Mesenchymal stem cell (in vitro differentiated cells and primary cell): ENCODE data around the gene TMEM134.

Source experiments
- DNase-seq: peaks from one replicate; pipeline ENCODE4 v3.0.0-alpha.2; 2013
- H2AFZ ChIP-seq: one replicate; pipeline ENCODE4 v1.6.1; 2013; ENCODE audit warnings: low read depth, mild to moderate bottlenecking, control low read depth, inconsistent platforms, low read length, moderate library complexity
- H2AK5ac ChIP-seq: 2 replicates; pipeline ENCODE4 v1.6.1; 2013; ENCODE audit warnings: low read length, moderate library complexity, mild to moderate bottlenecking, inconsistent platforms; ENCODE audit not compliant: severe bottlenecking
- H2BK120ac ChIP-seq: one replicate; pipeline ENCODE4 v1.6.1; 2013; ENCODE audit warnings: low read depth, mild to moderate bottlenecking, inconsistent platforms, low read length, moderate library complexity
- H2BK12ac ChIP-seq, 2 experiments: one replicate each; pipeline ENCODE4 v1.6.1; 2013; ENCODE audit warnings: inconsistent platforms in 2 of 2, low read length in 2 of 2, mild to moderate bottlenecking in 2 of 2, moderate library complexity in 2 of 2, control low read depth in 1 of 2
- H2BK15ac ChIP-seq: one replicate; pipeline ENCODE4 v1.6.1; 2013; ENCODE audit warnings: mild to moderate bottlenecking, low read depth, inconsistent platforms; ENCODE audit not compliant: poor library complexity, severe bottlenecking
- H2BK5ac ChIP-seq: 2 replicates; pipeline ENCODE4 v1.6.1; 2013; ENCODE audit warnings: low read depth, mild to moderate bottlenecking, low read length, control low read depth, inconsistent platforms; ENCODE audit not compliant: poor library complexity, severe bottlenecking
- H3K14ac ChIP-seq, 2 experiments: one replicate each; pipeline ENCODE4 v1.6.1; 2013; ENCODE audit warnings: inconsistent platforms in 2 of 2, low read length in 2 of 2, control low read depth in 1 of 2, mild to moderate bottlenecking in 1 of 2, moderate library complexity in 1 of 2
- H3K18ac ChIP-seq, 2 experiments: one replicate each; pipeline ENCODE4 v1.6.1; 2013; ENCODE audit warnings: inconsistent platforms in 2 of 2, low read length in 2 of 2, control low read depth in 1 of 2, low read depth in 1 of 2, mild to moderate bottlenecking in 1 of 2
- H3K23ac ChIP-seq, 2 experiments: one replicate each; pipeline ENCODE4 v1.6.1; 2013; ENCODE audit warnings: inconsistent platforms in 2 of 2, low read length in 2 of 2, mild to moderate bottlenecking in 2 of 2, moderate library complexity in 2 of 2, control low read depth in 1 of 2
- H3K27ac ChIP-seq: 2 replicates; pipeline ENCODE4 v1.5.1; 2013; ENCODE audit warnings: mild to moderate bottlenecking, moderate library complexity, low read length, control low read depth, inconsistent platforms; ENCODE audit not compliant: poor library complexity, severe bottlenecking
- H3K27me3 ChIP-seq, 2 experiments: 2 replicates each; pipeline versions ENCODE4 v1.6.1 to v1.7.0; 2013; ENCODE audit warnings: low read length in 2 of 2, mild to moderate bottlenecking in 2 of 2, moderate library complexity in 2 of 2, control low read depth in 1 of 2, inconsistent platforms in 1 of 2; ENCODE audit not compliant: control insufficient read depth in 1 of 2, insufficient read depth in 1 of 2
- H3K36me3 ChIP-seq, 2 experiments: 2 replicates each; pipeline versions ENCODE4 v1.6.1 to v1.7.0; 2013; ENCODE audit warnings: low read length in 2 of 2, control low read depth in 1 of 2, inconsistent platforms in 1 of 2, low read depth in 1 of 2, mild to moderate bottlenecking in 1 of 2; ENCODE audit not compliant: insufficient read depth in 2 of 2, control insufficient read depth in 1 of 2
- H3K4ac ChIP-seq, 2 experiments: one replicate each; pipeline ENCODE4 v1.6.1; 2013; ENCODE audit warnings: inconsistent platforms in 2 of 2, low read length in 2 of 2, mild to moderate bottlenecking in 2 of 2, moderate library complexity in 2 of 2, control low read depth in 1 of 2, low read depth in 1 of 2
- H3K4me1 ChIP-seq: 2 replicates; pipeline ENCODE4 v1.6.1; 2013; ENCODE audit warnings: low read depth, low read length, control low read depth; ENCODE audit not compliant: control insufficient read depth, insufficient read depth
- H3K4me2 ChIP-seq: 2 replicates; pipeline ENCODE4 v1.6.1; 2013; ENCODE audit warnings: low read length, mild to moderate bottlenecking, inconsistent platforms; ENCODE audit not compliant: poor library complexity, severe bottlenecking
- H3K4me3 ChIP-seq, 2 experiments: 2 replicates each; pipeline versions ENCODE4 v1.5.1 to v1.7.0; 2013; ENCODE audit warnings: low read length in 2 of 2, mild to moderate bottlenecking in 2 of 2, control low read depth in 1 of 2, low read depth in 1 of 2; ENCODE audit not compliant: insufficient read depth in 1 of 2
- H3K79me1 ChIP-seq: replicated peaks from 2 replicates; pipeline ENCODE4 v1.6.1; 2013; ENCODE audit warnings: mild to moderate bottlenecking, control low read depth, low read length, inconsistent platforms; ENCODE audit not compliant: poor library complexity, severe bottlenecking
- H3K9ac ChIP-seq: 2 replicates; pipeline ENCODE4 v1.7.0; 2013; ENCODE audit warnings: mild to moderate bottlenecking, low read length, moderate library complexity
- H3K9me3 ChIP-seq: 2 replicates; pipeline ENCODE4 v1.7.0; 2013; ENCODE audit warnings: mild to moderate bottlenecking, low read length; ENCODE audit not compliant: control insufficient read depth
- H4K8ac ChIP-seq: one replicate; pipeline ENCODE4 v1.6.1; 2013; ENCODE audit warnings: inconsistent platforms, mild to moderate bottlenecking, low read length, moderate library complexity
- H4K91ac ChIP-seq: one replicate; pipeline ENCODE4 v1.6.1; 2013; ENCODE audit warnings: mild to moderate bottlenecking, low read length, inconsistent platforms
- WGBS: methylation state at CpG from one replicate; pipeline ENCODE4 v1.1.7; 2013; ENCODE audit warnings: mixed read lengths; 5-methylcytosine and 5-hydroxymethylcytosine counted together

The TMEM134 gene

GRCh38 chr11:67470337-67471002, 1.4 kb upstream of the TMEM134 start:
- Histone ChIP-seq H2BK12ac (no peak overlapping the region), H2AFZ (no peak overlapping the region), H3K36me3 (peaks cover 9 to 13% of the 10 kb centered on the region in 2 experiments), H4K91ac (no peak overlapping the region), H3K79me1 (peaks cover 14% of the 10 kb centered on the region), H3K14ac (no peak overlapping the region), H2BK15ac (no peak overlapping the region), H2AK5ac (no peak overlapping the region), H3K9ac (no peak overlapping the region), H2BK120ac (no peak overlapping the region), H3K27me3 (no peaks in the 10 kb centered on the region), H3K4me2 (no peak overlapping the region), H3K4me1 (peaks cover 18% of the 10 kb centered on the region), H2BK5ac (no peak overlapping the region), H3K4me3 (no peak overlapping the region), H3K23ac (no peak overlapping the region), H3K4ac (no peak overlapping the region), H3K18ac (no peak overlapping the region), H3K27ac (no peak overlapping the region), H4K8ac (peak overlapping the region; percentile 16), H3K9me3 (no peaks in the 10 kb centered on the region)
- no peak for DNase-seq
- WGBS = 76% methylated on average over 6 of the region's 8 CpGs

GRCh38 chr11:67469508-67469811, 409 bp upstream of the TMEM134 start:
- Histone ChIP-seq H2BK12ac (no peak overlapping the region), H3K27ac (peak overlapping the region; percentile 61), H3K23ac (no peak overlapping the region), H3K4me3 (peak overlapping the region; percentile 55 to 88), H3K14ac (no peak overlapping the region), H3K36me3 (peaks cover 13% of the 10 kb centered on the region in 2 experiments), H3K4me2 (peak overlapping the region; percentile 79), H4K8ac (peak overlapping the region; percentile 98), H3K79me1 (peaks cover 17% of the 10 kb centered on the region), H2AFZ (peak overlapping the region; percentile 66), H2AK5ac (peak overlapping the region; percentile 5), H2BK15ac (peak overlapping the region; percentile 26), H3K4ac (peak overlapping the region in 1 of 2 experiments; percentile 60), H3K4me1 (peaks cover 24% of the 10 kb centered on the region), H2BK120ac (no peak overlapping the region), H4K91ac (peak overlapping the region; percentile 89), H2BK5ac (no peak overlapping the region), H3K9ac (peak overlapping the region; percentile 94), H3K9me3 (no peaks in the 10 kb centered on the region), H3K18ac (peak overlapping the region; percentile 69 to 89), H3K27me3 (no peaks in the 10 kb centered on the region)
- DNase-seq = no peak
- 45% methylated on average over 9 of the region's 9 CpGs for WGBS

DNA sequence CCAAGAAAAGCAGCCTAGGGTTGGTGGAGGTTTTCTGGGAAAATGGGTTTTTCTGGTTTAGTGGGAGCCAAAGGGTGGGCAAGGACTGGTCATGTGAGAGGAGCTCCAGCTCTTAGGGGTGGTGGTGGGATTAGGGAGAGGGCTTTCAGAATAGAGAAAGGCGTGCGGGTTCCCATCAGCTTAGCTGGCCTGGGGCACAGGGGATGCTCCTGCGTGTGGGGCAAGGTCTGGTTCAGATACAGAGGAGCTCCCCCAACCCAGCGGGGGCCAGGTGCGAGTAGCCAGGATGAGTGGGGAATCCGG, 644 bp downstream of the TMEM134 start:
- no peaks in the 10 kb centered on the region for H3K27me3 ChIP-seq
- no peak overlapping the region for H3K14ac ChIP-seq
- H2AK5ac ChIP-seq = peak overlapping the region; percentile 18
- H3K18ac ChIP-seq = peak overlapping the region in 1 of 2 experiments; percentile 81
- H3K4me3 ChIP-seq = peak overlapping the region; percentile 84 to 88
- H3K23ac ChIP-seq = peak overlapping the region in 1 of 2 experiments; percentile 26
- H3K4me2 ChIP-seq = peak overlapping the region; percentile 86
- no peak for DNase-seq
- no peak overlapping the region for H2BK15ac ChIP-seq
- no peak overlapping the region for H2BK120ac ChIP-seq
- peaks cover 13 to 17% of the 10 kb centered on the region in 2 experiments for H3K36me3 ChIP-seq
- peak overlapping the region; percentile 77 for H2BK5ac ChIP-seq
- no peak overlapping the region for H2AFZ ChIP-seq
- peak overlapping the region; percentile 87 for H3K9ac ChIP-seq
- peak overlapping the region; percentile 31 for H3K27ac ChIP-seq
- peak overlapping the region in 1 of 2 experiments; percentile 29 for H2BK12ac ChIP-seq
- H3K4me1 ChIP-seq = peaks cover 32% of the 10 kb centered on the region
- H4K8ac ChIP-seq = no peak overlapping the region
- H4K91ac ChIP-seq = peak overlapping the region; percentile 43
- H3K79me1 ChIP-seq = peaks cover 17% of the 10 kb centered on the region
- no peaks in the 10 kb centered on the region for H3K9me3 ChIP-seq
- 33% methylated on average over 6 of the region's 6 CpGs for WGBS
- H3K4ac ChIP-seq = peak overlapping the region in 1 of 2 experiments; percentile 90

GRCh38 chr11:67468056-67468455, 995 bp downstream of the TMEM134 start:
- no peak overlapping the region for H3K27ac ChIP-seq
- no peaks in the 10 kb centered on the region for H3K9me3 ChIP-seq
- H4K91ac ChIP-seq = no peak overlapping the region
- peak overlapping the region; percentile 87 for H3K9ac ChIP-seq
- no peak overlapping the region for H2BK5ac ChIP-seq
- H2BK15ac ChIP-seq = peak overlapping the region; percentile 73
- H2AK5ac ChIP-seq = peak overlapping the region; percentile 27
- H3K14ac ChIP-seq = no peak overlapping the region
- peaks cover 17% of the 10 kb centered on the region for H3K79me1 ChIP-seq
- peak overlapping the region in 1 of 2 experiments; percentile 6 for H2BK12ac ChIP-seq
- no peak overlapping the region for H3K4ac ChIP-seq
- H3K23ac ChIP-seq = no peak overlapping the region
- no peak overlapping the region for H2AFZ ChIP-seq
- H3K18ac ChIP-seq = no peak overlapping the region
- no peak overlapping the region for H4K8ac ChIP-seq
- no peak overlapping the region for H2BK120ac ChIP-seq
- peak overlapping the region; percentile 86 for H3K4me2 ChIP-seq
- H3K4me1 ChIP-seq = peaks cover 32% of the 10 kb centered on the region
- 78% methylated on average over 5 of the region's 5 CpGs for WGBS
- H3K27me3 ChIP-seq = no peaks in the 10 kb centered on the region
- no peak for DNase-seq
- H3K4me3 ChIP-seq = peak overlapping the region; percentile 84 to 88
- H3K36me3 ChIP-seq = peaks cover 13 to 17% of the 10 kb centered on the region in 2 experiments
